Measurements from ENCODE around the gene BABAM2.
A peak's percentile ranks its signal among the peaks of the same experiment; 100 is the strongest.
"Not testable (repeated sequence)": the region's sequence is repeated elsewhere in the genome, so short reads cannot be mapped to it uniquely, and the experiment has no call there.

BABAM2 gene

GRCh38 chr2:28257182-28257581 is 366.7 kb downstream of the BABAM2 start:
- TF ChIP-seq CTCF (conservative IDR thresholded peaks at IDR 0.05; ENCODE audit: low read depth, low read length), result no peak
- H3K4me3 ChIP-seq (ENCODE audit: low read depth, low read length), result no peak overlapping the region
- no peak for DNase-seq (ENCODE audit: low read depth)

- not testable (repeated sequence) for H3K4me3 ChIP-seq (ENCODE audit: low read depth, low read length); DNase-seq (ENCODE audit: low read depth)
These were observed 368.7 kb downstream of the BABAM2 start for GRCh38 chr2:28259226-28259625.

DNA sequence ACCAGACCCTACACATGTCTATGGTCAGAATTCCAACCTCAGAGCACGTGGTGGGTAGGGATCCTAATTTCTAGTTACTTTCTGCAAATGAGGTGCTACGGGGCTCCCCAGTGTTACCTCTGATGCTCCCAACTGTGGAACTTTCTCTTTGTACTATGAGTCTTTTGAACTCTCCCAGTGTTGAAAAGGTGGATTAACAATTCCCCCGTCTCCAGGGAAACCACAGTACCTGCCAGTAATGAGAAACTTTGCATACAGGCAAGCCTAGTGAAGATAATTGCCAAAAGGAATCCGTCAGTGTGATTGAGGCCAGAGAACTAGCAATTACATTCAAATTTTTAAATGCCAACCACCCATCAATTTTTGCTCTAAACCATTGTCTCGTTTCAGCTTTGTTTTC is 373.2 kb downstream of the BABAM2 start:
- no peak for DNase-seq (ENCODE audit: low read depth)
- H3K4me3 ChIP-seq (ENCODE audit: low read depth, low read length), result no peak overlapping the region
- no peak for TF ChIP-seq CTCF (conservative IDR thresholded peaks at IDR 0.05; ENCODE audit: low read depth, low read length)

DNA sequence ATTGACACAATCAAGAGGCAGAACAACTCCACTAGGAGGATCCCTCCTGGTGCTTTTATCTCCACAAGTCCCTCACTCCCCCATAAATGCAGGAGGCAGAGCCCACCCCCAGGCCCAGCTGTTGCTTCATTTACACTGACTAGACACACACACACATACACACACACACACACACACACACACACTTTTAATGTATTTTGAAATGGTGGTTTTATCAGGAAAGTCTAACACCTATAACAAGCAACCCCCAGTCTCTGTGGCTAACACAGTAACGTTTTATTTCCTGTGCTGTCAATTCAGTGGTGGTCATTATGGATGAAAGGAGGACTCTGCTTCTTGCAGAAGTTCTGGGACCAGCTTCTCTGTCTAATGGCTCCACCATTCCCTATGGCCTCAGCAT is 376.8 kb downstream of the BABAM2 start:
- TF ChIP-seq CTCF (conservative IDR thresholded peaks at IDR 0.05; ENCODE audit: low read depth, low read length), result no peak
- no peak overlapping the region for H3K4me3 ChIP-seq (ENCODE audit: low read depth, low read length)

DNA sequence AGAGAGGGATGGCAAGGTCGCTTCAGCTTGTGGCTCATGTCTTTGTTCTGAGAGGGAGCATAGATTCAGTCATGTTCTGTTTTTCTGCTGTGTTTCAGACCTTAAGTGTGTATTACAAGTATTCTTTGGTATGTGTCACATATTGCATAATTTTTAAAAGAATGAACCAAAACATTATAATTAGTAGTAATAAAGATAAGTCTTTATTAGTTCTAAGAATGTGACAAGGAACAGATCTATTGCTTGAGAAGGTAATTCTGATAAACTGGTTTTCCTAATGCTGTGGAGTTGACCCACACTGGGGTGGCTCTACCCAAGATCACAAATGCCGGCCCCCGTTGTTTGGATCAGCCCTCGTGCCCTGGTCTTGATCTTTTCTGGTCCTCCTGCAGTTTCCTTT is 377.9 kb downstream of the BABAM2 start:
- no peak overlapping the region for H3K4me3 ChIP-seq (ENCODE audit: low read depth, low read length)
- DNase-seq (ENCODE audit: low read depth), result peak; percentile 57
- no peak for TF ChIP-seq CTCF (conservative IDR thresholded peaks at IDR 0.05; ENCODE audit: low read depth, low read length)

More for the DNA sequence above, 376.8 kb downstream of the BABAM2 start:
- DNase-seq (ENCODE audit: low read depth), result no peak

- no peak for TF ChIP-seq CTCF (conservative IDR thresholded peaks at IDR 0.05; ENCODE audit: low read depth, low read length)
- DNase-seq (ENCODE audit: low read depth), result peak; percentile 55
- no peak overlapping the region for H3K4me3 ChIP-seq (ENCODE audit: low read depth, low read length)
These were observed 378.7 kb downstream of the BABAM2 start for GRCh38 chr2:28269019-28269784.

- no peak for DNase-seq (ENCODE audit: low read depth)
- TF ChIP-seq CTCF (conservative IDR thresholded peaks at IDR 0.05; ENCODE audit: low read depth, low read length), result no peak
- H3K4me3 ChIP-seq (ENCODE audit: low read depth, low read length), result no peak overlapping the region
These were observed 380.1 kb downstream of the BABAM2 start for GRCh38 chr2:28270456-28271152.
